DND-41 (cell line): Measurements from ENCODE around the gene CSNK2B.

Source experiments
- ATAC-seq: fragments of 200-7000 bp; cut with Tn5 transposase; 3 replicates; pipeline ENCODE4 v1.9.1; 2021; ENCODE audit warnings: low read depth; ENCODE audit not compliant: insufficient read depth
- DNase-seq: peaks from one replicate; pipeline ENCODE4 v3.0.0-alpha.2; 2020
- H2AFZ ChIP-seq: 2 replicates; pipeline ENCODE4 v1.6.0; 2012; ENCODE audit warnings: low read depth, low read length
- H3K27ac ChIP-seq: 2 replicates; pipeline ENCODE4 v1.5.1; 2012; ENCODE audit warnings: low read length, inconsistent platforms
- H3K27me3 ChIP-seq: fragments of 200-600 bp; sonication (generic); 2 replicates; pipeline ENCODE4 v1.6.0; 2012; ENCODE audit warnings: low read length, mild to moderate bottlenecking, inconsistent platforms; ENCODE audit not compliant: insufficient read depth, poor library complexity
- H3K36me3 ChIP-seq: 2 replicates; pipeline ENCODE4 v1.5.1; 2012; ENCODE audit warnings: low read length, inconsistent platforms; ENCODE audit not compliant: insufficient read depth
- H3K4me1 ChIP-seq: 2 replicates; pipeline ENCODE4 v1.5.1; 2012; ENCODE audit warnings: mild to moderate bottlenecking, low read length; ENCODE audit not compliant: insufficient read depth
- H3K4me2 ChIP-seq: 2 replicates; pipeline ENCODE4 v1.6.0; 2012; ENCODE audit warnings: mild to moderate bottlenecking, moderate library complexity, low read length, inconsistent platforms; ENCODE audit not compliant: insufficient read depth
- H3K4me3 ChIP-seq, 2 experiments: fragments of 200-600 bp in 1 of 2; shearing (Covaris generic) in 1 of 2; 2 replicates each; pipeline ENCODE4 v1.5.1; 2012 to 2016; ENCODE audit warnings: inconsistent platforms in 2 of 2, low read length in 2 of 2, mild to moderate bottlenecking in 2 of 2, low read depth in 1 of 2, moderate library complexity in 1 of 2
- H3K79me2 ChIP-seq: 2 replicates; pipeline ENCODE4 v1.6.0; 2012; ENCODE audit warnings: low read length, inconsistent platforms; ENCODE audit not compliant: insufficient read depth
- H3K9ac ChIP-seq: 2 replicates; pipeline ENCODE4 v1.6.0; 2012; ENCODE audit warnings: low read depth, mild to moderate bottlenecking, inconsistent platforms, low read length, moderate library complexity
- H3K9me3 ChIP-seq: 2 replicates; pipeline ENCODE4 v1.5.1; 2012; ENCODE audit warnings: low read length, moderate library complexity, mild to moderate bottlenecking, inconsistent platforms; ENCODE audit not compliant: insufficient read depth, severe bottlenecking
- H4K20me1 ChIP-seq: 2 replicates; pipeline ENCODE4 v1.6.0; 2012; ENCODE audit warnings: low read length; ENCODE audit not compliant: insufficient read depth
- EZH2 ChIP-seq: IDR thresholded peaks from 3 replicates; pipeline ENCODE4 v1.6.1; 2012; ENCODE audit warnings: borderline replicate concordance, low read depth, mild to moderate bottlenecking, moderate library complexity, low read length, inconsistent platforms; ENCODE audit not compliant: severe bottlenecking
- TF ChIP-seq, protein P1 (sequence below): IDR thresholded peaks from 2 replicates; pipeline ENCODE4 v1.5.1; 2012; ENCODE audit warnings: borderline replicate concordance, low read length, moderate library complexity, mild to moderate bottlenecking; ENCODE audit not compliant: poor library complexity, severe bottlenecking; ENCODE audit errors: extremely low read depth

Gene CSNK2B

GRCh38 chr6:31693535-31693934 is 27.7 kb downstream of the CSNK2B start:
- H3K4me2 ChIP-seq, result no peak overlapping the region
- H3K27me3 ChIP-seq, result no peaks in the 10 kb centered on the region
- H3K36me3 ChIP-seq, result peaks cover 84% of the 10 kb centered on the region
- ATAC-seq (no peak), DNase-seq (no peak)
- H3K4me3 ChIP-seq, result no peak overlapping the region
- H3K4me1 ChIP-seq, result peaks cover under 1% of the 10 kb centered on the region; the same call in 1 of the 2 replicates
- peaks cover 5% of the 10 kb centered on the region for H3K79me2 ChIP-seq
- H2AFZ ChIP-seq, result no peak overlapping the region
- H3K9ac ChIP-seq, result no peak overlapping the region
- no peak overlapping the region for H3K27ac ChIP-seq
- TF ChIP-seq EZH2, result no peak
- TF ChIP-seq, protein P1, sequence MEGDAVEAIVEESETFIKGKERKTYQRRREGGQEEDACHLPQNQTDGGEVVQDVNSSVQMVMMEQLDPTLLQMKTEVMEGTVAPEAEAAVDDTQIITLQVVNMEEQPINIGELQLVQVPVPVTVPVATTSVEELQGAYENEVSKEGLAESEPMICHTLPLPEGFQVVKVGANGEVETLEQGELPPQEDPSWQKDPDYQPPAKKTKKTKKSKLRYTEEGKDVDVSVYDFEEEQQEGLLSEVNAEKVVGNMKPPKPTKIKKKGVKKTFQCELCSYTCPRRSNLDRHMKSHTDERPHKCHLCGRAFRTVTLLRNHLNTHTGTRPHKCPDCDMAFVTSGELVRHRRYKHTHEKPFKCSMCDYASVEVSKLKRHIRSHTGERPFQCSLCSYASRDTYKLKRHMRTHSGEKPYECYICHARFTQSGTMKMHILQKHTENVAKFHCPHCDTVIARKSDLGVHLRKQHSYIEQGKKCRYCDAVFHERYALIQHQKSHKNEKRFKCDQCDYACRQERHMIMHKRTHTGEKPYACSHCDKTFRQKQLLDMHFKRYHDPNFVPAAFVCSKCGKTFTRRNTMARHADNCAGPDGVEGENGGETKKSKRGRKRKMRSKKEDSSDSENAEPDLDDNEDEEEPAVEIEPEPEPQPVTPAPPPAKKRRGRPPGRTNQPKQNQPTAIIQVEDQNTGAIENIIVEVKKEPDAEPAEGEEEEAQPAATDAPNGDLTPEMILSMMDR, result no peak
- 0 out of 2 replicates have a peak, but pooled peaks cover 4% of the 10 kb centered on the region for H4K20me1 ChIP-seq
- H3K9me3 ChIP-seq, result no peaks in the 10 kb centered on the region

- H3K4me1 ChIP-seq, result peaks cover 25% of the 10 kb centered on the region
- H3K27me3 ChIP-seq, result no peaks in the 10 kb centered on the region
- H3K9ac ChIP-seq, result no peak overlapping the region
- no peak overlapping the region for H3K27ac ChIP-seq
- H4K20me1 ChIP-seq, result 0 out of 2 replicates have a peak, but pooled peaks cover 4% of the 10 kb centered on the region
- H3K36me3 ChIP-seq, result peaks cover 73% of the 10 kb centered on the region
- peaks cover 39% of the 10 kb centered on the region for H3K79me2 ChIP-seq
- no peak for TF ChIP-seq EZH2
- TF ChIP-seq, protein P1, result no peak
- ATAC-seq, result no peak
- H3K4me2 ChIP-seq, result no peak overlapping the region
- no peaks in the 10 kb centered on the region for H3K9me3 ChIP-seq
- no peak overlapping the region for H3K4me3 ChIP-seq
- no peak overlapping the region for H2AFZ ChIP-seq
- no peak for DNase-seq
Measured at GRCh38 chr6:31697555-31697954, 31.7 kb downstream of the CSNK2B start.

GRCh38 chr6:31700740-31701401 is 35.0 kb downstream of the CSNK2B start:
- ATAC-seq (no peak), DNase-seq (no peak)
- Histone ChIP-seq H3K4me1 (peaks cover 34% of the 10 kb centered on the region), H3K36me3 (peaks cover 44% of the 10 kb centered on the region), H3K4me2 (peak overlapping the region; percentile 73), H3K9me3 (no peaks in the 10 kb centered on the region), H3K4me3 (peak overlapping the region in 1 of 2 experiments; percentile 33; a peak in 2 of 4 replicates), H3K27me3 (no peaks in the 10 kb centered on the region), H4K20me1 (no peaks in the 10 kb centered on the region), H2AFZ (no peak overlapping the region), H3K27ac (peak overlapping the region; percentile 53), H3K9ac (peak overlapping the region; percentile 84; the same call in 1 of the 2 replicates), H3K79me2 (peaks cover 44% of the 10 kb centered on the region)
- TF ChIP-seq, protein P1, result no peak
- no peak for TF ChIP-seq EZH2
